Ascending aorta (tissue), 2 donors: Measurements from ENCODE around the gene FOXA2. TPM values are rescaled to one million over a fixed set of nuclear protein-coding genes. Genes with fewer than 3 reads are reported as not detected.
A peak's percentile ranks its signal among the peaks of the same experiment; 100 is the strongest.

Source experiments
- DNase-seq, 2 donors: peaks; one replicate each; pipeline ENCODE4 v3.0.0-alpha.2; 2019; ENCODE audit warnings: low spot score in 2 of 2
- H3K27ac ChIP-seq, 2 donors: fragments of 200-600 bp; sonication (generic); one replicate each; pipeline ENCODE4 v1.5.1; 2016 to 2017; ENCODE audit warnings: mild to moderate bottlenecking in 1 of 2
- H3K27me3 ChIP-seq: fragments of 200-600 bp; sonication (generic); one replicate; pipeline ENCODE4 v1.5.1; 2017
- H3K36me3 ChIP-seq, 2 donors: fragments of 200-600 bp; sonication (generic); one replicate each; pipeline ENCODE4 v1.5.1; 2016
- H3K4me1 ChIP-seq, 2 donors: fragments of 200-600 bp; sonication (generic); one replicate each; pipeline ENCODE4 v1.5.1; 2016 to 2017; ENCODE audit warnings: mild to moderate bottlenecking in 1 of 2
- H3K4me3 ChIP-seq, 2 donors: fragments of 200-600 bp; sonication (generic); one replicate each; pipeline ENCODE4 v1.5.1; 2016 to 2017; ENCODE audit warnings: mild to moderate bottlenecking in 1 of 2
- H3K9me3 ChIP-seq, 2 donors: fragments of 200-600 bp; sonication (generic); one replicate each; pipeline ENCODE4 v1.5.1; 2016
- intact Hi-C: fragments of 100-400 bp; cut with DNase I; formaldehyde crosslinking; loops from one replicate; pipeline ENCODE4 v1.15.1; 2023
- total RNA-seq: library from RNA; depleted of rRNA; stranded (reverse); fragments of >200 nt; gene quantifications from one replicate; pipeline ENCODE4 v1.1.0, GENCODE V29; 2016
- TF ChIP-seq, protein P1 (sequence below), 3 experiments: fragments of 200-600 bp in 2 of 3; fragments of 450-650 bp in 1 of 3; sonication (generic) in 2 of 3; IDR thresholded peaks; one replicate each; pipeline ENCODE4 v1.5.1; 2016 to 2019; ENCODE audit warnings: antibody characterized with exemption in 3 of 3, mild to moderate bottlenecking in 1 of 3, moderate library complexity in 1 of 3

FOXA2 gene
- total RNA-seq, 1 donor from 2014 or later = not detected

DNA sequence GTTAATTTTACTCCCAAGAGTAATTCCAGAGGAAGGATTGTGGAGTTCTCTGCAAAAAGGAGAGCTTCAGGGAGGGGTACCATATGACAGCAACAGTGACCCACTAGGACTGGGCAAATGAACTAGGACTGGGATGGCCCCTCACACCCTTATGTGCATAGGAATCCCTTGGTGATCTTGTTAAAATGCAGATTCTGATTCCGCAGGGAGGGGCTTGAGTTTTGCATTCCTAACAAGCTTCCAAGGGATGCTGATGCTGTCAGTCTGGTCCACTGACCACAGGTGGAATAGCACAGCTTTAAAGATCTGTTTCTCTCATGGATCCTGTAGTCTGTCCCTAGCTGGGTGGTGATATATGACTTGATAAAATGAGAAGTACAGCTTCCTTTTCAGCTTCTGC, 6.3 kb upstream of the FOXA2 start:
- intact Hi-C loops = no loop called here
- Histone ChIP-seq H3K27me3 (peaks cover 6% of the 10 kb centered on the region), H3K4me1 (no peaks in the 10 kb centered on the region), H3K36me3 (no peaks in the 10 kb centered on the region), H3K9me3 (no peaks in the 10 kb centered on the region), H3K27ac (no peak overlapping the region), H3K4me3 (no peak overlapping the region)
- TF ChIP-seq, protein P1, sequence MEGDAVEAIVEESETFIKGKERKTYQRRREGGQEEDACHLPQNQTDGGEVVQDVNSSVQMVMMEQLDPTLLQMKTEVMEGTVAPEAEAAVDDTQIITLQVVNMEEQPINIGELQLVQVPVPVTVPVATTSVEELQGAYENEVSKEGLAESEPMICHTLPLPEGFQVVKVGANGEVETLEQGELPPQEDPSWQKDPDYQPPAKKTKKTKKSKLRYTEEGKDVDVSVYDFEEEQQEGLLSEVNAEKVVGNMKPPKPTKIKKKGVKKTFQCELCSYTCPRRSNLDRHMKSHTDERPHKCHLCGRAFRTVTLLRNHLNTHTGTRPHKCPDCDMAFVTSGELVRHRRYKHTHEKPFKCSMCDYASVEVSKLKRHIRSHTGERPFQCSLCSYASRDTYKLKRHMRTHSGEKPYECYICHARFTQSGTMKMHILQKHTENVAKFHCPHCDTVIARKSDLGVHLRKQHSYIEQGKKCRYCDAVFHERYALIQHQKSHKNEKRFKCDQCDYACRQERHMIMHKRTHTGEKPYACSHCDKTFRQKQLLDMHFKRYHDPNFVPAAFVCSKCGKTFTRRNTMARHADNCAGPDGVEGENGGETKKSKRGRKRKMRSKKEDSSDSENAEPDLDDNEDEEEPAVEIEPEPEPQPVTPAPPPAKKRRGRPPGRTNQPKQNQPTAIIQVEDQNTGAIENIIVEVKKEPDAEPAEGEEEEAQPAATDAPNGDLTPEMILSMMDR (IDR thresholded peaks at IDR 0.05) = no peak
- DNase-seq = no peak

DNA sequence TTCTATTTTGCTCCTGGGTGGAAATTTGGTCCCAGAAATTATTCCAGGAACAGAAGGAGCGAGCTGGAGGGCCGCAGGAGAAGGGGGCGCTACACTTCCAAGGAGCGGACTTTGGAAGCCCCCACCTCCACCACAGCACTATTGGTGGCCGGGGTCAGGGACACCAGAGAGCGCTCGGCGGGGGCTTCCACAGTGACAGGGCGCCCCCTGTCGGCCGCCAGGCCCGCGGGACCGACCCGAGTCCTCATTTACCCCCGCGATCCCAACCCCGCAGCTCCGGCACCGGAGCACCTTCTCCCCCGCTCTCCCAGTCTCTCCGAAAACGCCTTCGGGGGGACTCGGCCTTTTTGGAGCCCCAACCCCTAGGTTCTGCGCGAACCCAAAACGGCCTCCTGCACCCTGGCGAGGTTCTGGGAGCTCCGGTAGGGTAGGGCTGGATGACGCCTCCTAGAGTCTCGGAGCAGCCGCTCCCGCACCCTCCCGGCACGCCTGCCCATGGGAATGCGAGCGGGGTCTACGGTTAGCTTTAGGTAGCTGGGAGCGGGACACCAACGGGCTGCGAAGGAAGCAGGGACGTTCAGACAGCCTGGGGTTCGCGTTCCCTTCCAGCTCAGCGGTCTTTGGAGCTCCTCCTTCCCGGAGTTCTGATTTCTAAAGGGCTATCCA, 2.4 kb upstream of the FOXA2 start:
- Histone ChIP-seq H3K4me1 (peaks cover 7 to 11% of the 10 kb centered on the region in 2 donors), H3K27ac (no peak overlapping the region), H3K9me3 (no peaks in the 10 kb centered on the region), H3K36me3 (no peaks in the 10 kb centered on the region), H3K4me3 (no peak overlapping the region), H3K27me3 (peaks cover 18% of the 10 kb centered on the region)
- DNase-seq = no peak
- TF ChIP-seq, protein P1 (IDR thresholded peaks at IDR 0.05) = peak in 2 of 3 experiments; percentile 14 to 41
- intact Hi-C loops = loop anchor here (5.0 kb wide), 1 partner anchor 249 kb away; no protein-coding TSS in a partner anchor

GRCh38 chr20:22585786-22586493, 1.6 kb upstream of the FOXA2 start:
- TF ChIP-seq, protein P1 (IDR thresholded peaks at IDR 0.05) = no peak
- Histone ChIP-seq H3K27me3 (peaks cover 21% of the 10 kb centered on the region), H3K27ac (no peak overlapping the region), H3K4me1 (peaks cover 7 to 11% of the 10 kb centered on the region in 2 donors), H3K9me3 (no peaks in the 10 kb centered on the region), H3K36me3 (no peaks in the 10 kb centered on the region), H3K4me3 (no peak overlapping the region)
- intact Hi-C loops = loop anchor here (5.0 kb wide), 1 partner anchor 249 kb away; no protein-coding TSS in a partner anchor
- DNase-seq = no peak

DNA sequence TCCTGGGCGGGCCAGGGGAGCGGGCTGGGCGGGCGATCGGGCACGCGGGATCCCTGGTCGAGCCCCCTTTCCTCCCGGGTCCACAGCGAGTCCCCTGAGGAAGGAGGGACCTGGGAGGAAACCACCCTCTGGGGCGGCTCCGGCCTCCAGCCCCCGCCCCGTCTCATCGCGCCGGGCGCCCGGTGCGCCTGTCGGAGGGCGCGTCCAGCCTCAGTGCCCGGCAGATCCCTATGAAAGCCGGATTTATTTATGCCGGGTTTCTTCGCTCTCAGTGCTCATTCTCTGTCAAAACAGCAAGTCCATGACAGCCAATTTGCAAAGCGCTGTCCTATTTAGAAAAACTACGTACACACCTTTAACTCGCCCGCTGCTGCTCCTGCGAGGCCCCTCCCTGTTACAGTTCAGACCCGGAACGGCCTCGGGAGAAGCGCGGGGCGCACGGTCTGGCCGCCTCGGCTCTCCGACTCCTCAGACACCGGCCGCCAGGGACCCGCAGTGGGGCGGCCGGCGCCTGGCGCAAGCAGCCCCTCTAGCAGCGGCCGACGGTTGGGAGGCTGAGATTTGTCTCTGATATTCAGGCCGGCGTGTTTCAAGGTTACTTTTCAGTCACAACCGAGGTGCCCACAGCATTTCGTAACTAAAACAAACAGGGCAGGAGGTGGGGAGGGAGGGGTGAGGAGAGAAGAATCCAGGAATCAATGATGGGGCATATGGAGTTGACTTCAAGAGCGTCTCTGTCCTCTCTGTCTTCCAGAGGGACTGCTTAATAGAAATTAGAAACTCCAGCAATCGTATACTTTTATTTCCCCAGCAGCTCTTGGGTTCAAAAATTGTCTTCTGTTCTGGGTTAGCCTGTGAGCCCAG, 782 bp upstream of the FOXA2 start:
- Histone ChIP-seq H3K36me3 (no peaks in the 10 kb centered on the region), H3K4me3 (peak overlapping the region in 1 of 2 donors; percentile 53), H3K9me3 (no peaks in the 10 kb centered on the region), H3K27me3 (peaks cover 21% of the 10 kb centered on the region), H3K4me1 (peaks cover 7 to 11% of the 10 kb centered on the region in 2 donors), H3K27ac (no peak overlapping the region)
- DNase-seq = no peak
- TF ChIP-seq, protein P1 (IDR thresholded peaks at IDR 0.05) = no peak
- intact Hi-C loops = loop anchor here (5.0 kb wide), 1 partner anchor 248 kb away; no protein-coding TSS in a partner anchor

DNA sequence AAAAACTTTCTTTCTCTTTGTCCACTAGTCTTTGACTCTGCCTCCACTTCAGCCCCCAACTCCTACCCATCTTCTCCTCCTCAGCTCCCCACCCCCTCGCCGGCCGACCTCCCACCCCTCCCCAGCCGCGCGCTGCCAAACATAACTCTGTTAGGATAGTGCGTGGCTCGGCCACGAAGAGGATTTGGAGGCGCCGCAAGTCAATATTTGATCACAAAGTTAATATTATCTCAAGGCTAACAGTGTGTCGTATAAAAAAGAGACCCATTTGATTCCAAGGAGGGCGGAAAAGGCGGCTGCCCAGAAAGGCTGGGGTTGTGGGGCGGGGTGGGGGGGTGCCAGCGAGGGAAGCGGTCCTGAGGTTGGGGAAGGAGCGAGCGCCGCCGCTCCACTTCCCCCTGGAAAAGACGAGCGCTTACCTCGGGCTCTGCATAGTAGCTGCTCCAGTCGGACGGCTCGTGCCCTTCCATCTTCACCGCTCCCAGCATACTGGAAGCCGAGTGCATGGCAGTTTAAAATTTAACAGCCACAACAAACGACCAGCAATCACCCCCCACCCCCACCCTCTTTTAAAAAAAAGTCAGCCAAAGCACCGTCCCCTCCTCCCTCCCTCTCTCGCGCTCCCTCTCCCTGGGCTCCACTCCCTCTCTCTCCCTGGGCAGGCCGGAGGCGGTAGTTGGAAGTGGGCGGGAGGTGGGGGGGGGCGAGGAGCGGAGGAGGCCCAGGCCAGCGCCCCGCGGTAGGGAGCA, 425 bp downstream of the FOXA2 start:
- intact Hi-C loops = no loop called here
- H3K4me3 ChIP-seq = peak overlapping the region; percentile 36 to 53
- no peak for DNase-seq
- peaks cover 7 to 11% of the 10 kb centered on the region in 2 donors for H3K4me1 ChIP-seq
- TF ChIP-seq, protein P1 (IDR thresholded peaks at IDR 0.05) = no peak
- no peaks in the 10 kb centered on the region for H3K9me3 ChIP-seq
- H3K36me3 ChIP-seq = no peaks in the 10 kb centered on the region
- no peak overlapping the region for H3K27ac ChIP-seq
- H3K27me3 ChIP-seq = peaks cover 29% of the 10 kb centered on the region
